HG03196 (cell line): Measurements from ENCODE around the gene SOX15.
A peak's percentile ranks its signal among the peaks of the same experiment; 100 is the strongest.
"Not testable (repeated sequence)": the region's sequence is repeated elsewhere in the genome, so short reads cannot be mapped to it uniquely, and the experiment has no call there.

Source experiments
- ATAC-seq: cut with Tn5 transposase; IDR thresholded peaks from one replicate; pipeline ENCODE4 v1.9.1; 2021; ENCODE audit not compliant: unreplicated experiment

SOX15 gene

GRCh38 chr17:7589891-7590691 lies at the start of gene SOX15:
Gene SOX15, minus strand, starts transcription at chr17:7590094. Its CDS starts 418 bp downstream, at chr17:7589676.
- ATAC-seq: no peak

GRCh38 chr17:7636163-7636562 lies 46.3 kb upstream of the SOX15 start:
- ATAC-seq: no peak

- ATAC-seq: no peak
These were observed 44.5 kb upstream of the SOX15 start for GRCh38 chr17:7634384-7634783.

GRCh38 chr17:7633093-7633492 lies 43.2 kb upstream of the SOX15 start:
- ATAC-seq: no peak

GRCh38 chr17:7632492-7632894 lies 42.6 kb upstream of the SOX15 start:
- ATAC-seq: no peak

GRCh38 chr17:7631398-7632380 lies 41.8 kb upstream of the SOX15 start:
- ATAC-seq: no peak

GRCh38 chr17:7629939-7630571 lies 40.2 kb upstream of the SOX15 start, which contains the start of gene SHBG:
Gene SHBG, plus strand, starts transcription at chr17:7630135. Its CDS starts 38 bp downstream, at chr17:7630173.
- ATAC-seq: no peak

GRCh38 chr17:7627250-7628121 lies 37.6 kb upstream of the SOX15 start, which contains the start of gene SAT2:
Gene SAT2, minus strand, starts transcription at chr17:7627821. Its CDS starts 186 bp downstream, at chr17:7627635.
- peak; percentile 68 for ATAC-seq

- ATAC-seq: no peak
These were observed 37.0 kb upstream of the SOX15 start for GRCh38 chr17:7626956-7627249.

- no peak for ATAC-seq
These were observed 36.4 kb upstream of the SOX15 start for GRCh38 chr17:7626307-7626706.

- not testable (repeated sequence) for ATAC-seq
These were observed 35.9 kb upstream of the SOX15 start for GRCh38 chr17:7625749-7626148.

GRCh38 chr17:7623661-7624060 lies 33.8 kb upstream of the SOX15 start:
- no peak for ATAC-seq

GRCh38 chr17:7620835-7621234 lies 30.9 kb upstream of the SOX15 start:
- no peak for ATAC-seq

GRCh38 chr17:7618608-7619007 lies 28.7 kb upstream of the SOX15 start:
- ATAC-seq: no peak

GRCh38 chr17:7615265-7615747 lies 25.4 kb upstream of the SOX15 start:
- no peak for ATAC-seq

- peak; percentile 89 for ATAC-seq
These were observed 24.8 kb upstream of the SOX15 start, which contains the start of gene FXR2 for GRCh38 chr17:7614425-7615264. Gene FXR2, minus strand, starts transcription at chr17:7614897. Its CDS starts 365 bp downstream, at chr17:7614532.

GRCh38 chr17:7613769-7614424 lies 24.0 kb upstream of the SOX15 start:
- ATAC-seq: no peak

- no peak for ATAC-seq
These were observed 22.4 kb upstream of the SOX15 start for GRCh38 chr17:7612294-7612640.
